Caco-2 (cell line): Measurements from ENCODE around the gene OPA1. TPM values are rescaled to one million over a fixed set of nuclear protein-coding genes. Genes with fewer than 3 reads are reported as not detected.

Source experiments
- BruUV-seq: library from RNA; stranded (reverse); fragments of 400-500 nt; replicated peaks from 2 replicates; lab custom pipeline; 2021; lab: Mats Ljungman, UMichigan
- CTCF ChIA-PET: fragments of 300-600 bp; sonication (Branson Sonifier 250); formaldehyde crosslinking; loops from one replicate; lab custom pipeline; 2022; ENCODE audit warnings: antibody characterized with exemption; lab: Charles Lee
- POLR2A ChIA-PET: fragments of 300-600 bp; sonication (Branson Sonifier 250); formaldehyde crosslinking; loops from one replicate; lab custom pipeline; 2022; ENCODE audit warnings: antibody characterized with exemption; lab: Charles Lee
- DNase-seq, 2 experiments: peaks; one replicate each; pipeline versions ENCODE4 v3.0.0 to v3.0.0-alpha.2; 2020 to 2022
- H3K27me3 ChIP-seq: replicated peaks from 2 replicates; pipeline ENCODE4 v1.6.0; 2011; ENCODE audit warnings: low read length; ENCODE audit not compliant: control insufficient read depth, insufficient read depth
- H3K36me3 ChIP-seq: 2 replicates; pipeline ENCODE4 v1.5.1; 2011; ENCODE audit warnings: low read length; ENCODE audit not compliant: control insufficient read depth, insufficient read depth
- H3K4me1 ChIP-seq: fragments of 250-450 bp; sonication (Bioruptor Pico); 2 replicates; pipeline ENCODE4 v1.5.1; 2020; ENCODE audit warnings: mild to moderate bottlenecking
- H3K4me3 ChIP-seq: 2 replicates; pipeline ENCODE4 v1.5.1; 2011; ENCODE audit warnings: low read depth, mild to moderate bottlenecking, control low read depth, low read length
- H3K9me3 ChIP-seq: fragments of 250-450 bp; sonication (Bioruptor Pico); 2 replicates; pipeline ENCODE4 v1.5.1; 2020; ENCODE audit warnings: mild to moderate bottlenecking, moderate library complexity
- H3K27ac Mint-ChIP-seq: one replicate; pipeline ENCODE4 v1.8.0; 2022; ENCODE audit warnings: mixed read lengths; ENCODE audit not compliant: unreplicated experiment
- H3K27me3 Mint-ChIP-seq: one replicate; pipeline ENCODE4 v1.8.0; 2022; ENCODE audit warnings: mixed read lengths; ENCODE audit not compliant: insufficient read depth, unreplicated experiment
- H3K36me3 Mint-ChIP-seq: one replicate; pipeline ENCODE4 v1.8.0; 2022; ENCODE audit warnings: mild to moderate bottlenecking, mixed read lengths; ENCODE audit not compliant: insufficient read depth, unreplicated experiment
- H3K4me1 Mint-ChIP-seq: one replicate; pipeline ENCODE4 v1.8.0; 2022; ENCODE audit warnings: low read depth, mixed read lengths; ENCODE audit not compliant: unreplicated experiment
- H3K4me3 Mint-ChIP-seq: one replicate; pipeline ENCODE4 v1.8.0; 2022; ENCODE audit warnings: mild to moderate bottlenecking, moderate library complexity, mixed read lengths; ENCODE audit not compliant: unreplicated experiment
- H3K9me3 Mint-ChIP-seq: one replicate; pipeline ENCODE4 v1.8.0; 2022; ENCODE audit warnings: mixed read lengths; ENCODE audit not compliant: unreplicated experiment
- CTCF ChIP-seq, 2 experiments: fragments of 200-600 bp in 1 of 2; IDR thresholded peaks; 1 replicate in 1 of 2; 2 replicates in 1 of 2; pipeline versions ENCODE4 v1.5.1 to v1.8.0; 2011 to 2022; ENCODE audit warnings: antibody characterized with exemption in 1 of 2, control low read depth in 1 of 2, inconsistent platforms in 1 of 2, low read depth in 1 of 2, low read length in 1 of 2, mild to moderate bottlenecking in 1 of 2, moderate library complexity in 1 of 2; ENCODE audit not compliant: insufficient read depth in 1 of 2, severe bottlenecking in 1 of 2, unreplicated experiment in 1 of 2
- intact Hi-C: fragments of 100-400 bp; cut with micrococcal nuclease; formaldehyde crosslinking; loops from one replicate; pipeline ENCODE4 v1.10.0; 2022; ENCODE audit not compliant: unreplicated experiment
- total RNA-seq: library from RNA; stranded (reverse); gene quantifications from 2 replicates; pipeline ENCODE4 v1.2.3, GENCODE V29; 2022

OPA1 gene
- total RNA-seq, 1 experiment from 2014 or later = 61.4 TPM

- H3K9me3 ChIP-seq = peaks cover 19% of the 10 kb centered on the region
- Mint-ChIP-seq H3K36me3 (no peaks in the 10 kb centered on the region), H3K27ac (no peak overlapping the region), H3K27me3 (no peaks in the 10 kb centered on the region), H3K4me3 (no peak overlapping the region), H3K9me3 (peaks cover 45% of the 10 kb centered on the region), H3K4me1 (no peaks in the 10 kb centered on the region)
- DNase-seq = no peak
- no peak overlapping the region for H3K4me3 ChIP-seq
- intact Hi-C loops = no loop called here
- no TSS peak for BruUV-seq
- H3K4me1 ChIP-seq = no peaks in the 10 kb centered on the region
- CTCF ChIA-PET = no interaction called here
- no peak for TF ChIP-seq CTCF (IDR thresholded peaks at IDR 0.05; ENCODE audit: insufficient read depth in 1 of 2, low read depth in 1 of 2, low read length in 1 of 2, severe bottlenecking in 1 of 2, unreplicated experiment in 1 of 2)
- no peaks in the 10 kb centered on the region for H3K27me3 ChIP-seq
- POLR2A ChIA-PET = no interaction called here
- no peaks in the 10 kb centered on the region for H3K36me3 ChIP-seq
Measured at GRCh38 chr3:193716150-193716549, 123.1 kb downstream of the OPA1 start.

- H3K36me3 Mint-ChIP-seq = no peaks in the 10 kb centered on the region
- H3K4me3 Mint-ChIP-seq = no peak overlapping the region
- H3K4me1 Mint-ChIP-seq = no peaks in the 10 kb centered on the region
Measured at GRCh38 chr3:193719735-193720134, 126.7 kb downstream of the OPA1 start.

GRCh38 chr3:193720169-193720568, 127.2 kb downstream of the OPA1 start:
- CTCF ChIA-PET = no interaction called here
- Histone ChIP-seq H3K4me1 (no peaks in the 10 kb centered on the region), H3K9me3 (peaks cover 10% of the 10 kb centered on the region), H3K27me3 (no peaks in the 10 kb centered on the region), H3K36me3 (no peaks in the 10 kb centered on the region), H3K4me3 (no peak overlapping the region)
- Mint-ChIP-seq H3K9me3 (peaks cover 35% of the 10 kb centered on the region), H3K4me3 (no peak overlapping the region), H3K36me3 (no peaks in the 10 kb centered on the region), H3K27me3 (no peaks in the 10 kb centered on the region), H3K27ac (no peak overlapping the region), H3K4me1 (no peaks in the 10 kb centered on the region)
- intact Hi-C loops = no loop called here
- DNase-seq = no peak
- BruUV-seq = no TSS peak
- POLR2A ChIA-PET = no interaction called here
- TF ChIP-seq CTCF (IDR thresholded peaks at IDR 0.05; ENCODE audit: insufficient read depth in 1 of 2, low read depth in 1 of 2, low read length in 1 of 2, severe bottlenecking in 1 of 2, unreplicated experiment in 1 of 2) = no peak

More at GRCh38 chr3:193719735-193720134, 126.7 kb downstream of the OPA1 start:
- ChIA-PET POLR2A (no interaction called here), CTCF (no interaction called here)
- Histone ChIP-seq H3K4me1 (no peaks in the 10 kb centered on the region), H3K4me3 (no peak overlapping the region), H3K36me3 (no peaks in the 10 kb centered on the region), H3K9me3 (peaks cover 13% of the 10 kb centered on the region), H3K27me3 (no peaks in the 10 kb centered on the region)
- no peak for TF ChIP-seq CTCF (IDR thresholded peaks at IDR 0.05; ENCODE audit: insufficient read depth in 1 of 2, low read depth in 1 of 2, low read length in 1 of 2, severe bottlenecking in 1 of 2, unreplicated experiment in 1 of 2)
- Mint-ChIP-seq H3K9me3 (peaks cover 38% of the 10 kb centered on the region), H3K27ac (no peak overlapping the region), H3K27me3 (no peaks in the 10 kb centered on the region)
- intact Hi-C loops = no loop called here
- BruUV-seq = no TSS peak
- DNase-seq = no peak
